ENCODE data around the gene MYO1B. TPM values are rescaled to one million over a fixed set of nuclear protein-coding genes. Genes with fewer than 3 reads are reported as not detected.

Gene MYO1B
- total and polyA plus RNA-seq, 2 of the 8 experiments (the other 6 are each of a cell fraction or from before 2014, with no cell fraction given) = 15.5 to 61.2 TPM

- POLR2A ChIA-PET (ENCODE audit: partially characterized antibody) = no interaction called here
- peaks cover 0 to 72% of the 10 kb centered on the region in 2 experiments; a peak in 3 of 4 replicates for H3K79me2 ChIP-seq (ENCODE audit: control insufficient read depth in 1 of 2, insufficient read depth in 2 of 2, low read length in 2 of 2)
- CTCF ChIA-PET (ENCODE audit: partially characterized antibody) = interaction anchor here (1.4 to 1.5 kb wide), 2 partner anchors 56 to 94 kb away, joined by 3 read pairs; no protein-coding TSS in a partner anchor
- TF ChIP-seq USF2 (IDR thresholded peaks at IDR 0.05; ENCODE audit: low read length) = no peak
- TF ChIP-seq GABPA (IDR thresholded peaks at IDR 0.05; ENCODE audit: borderline replicate concordance, insufficient read depth, low read length) = no peak
- no peak for TF ChIP-seq SIRT6 (IDR thresholded peaks at IDR 0.05; ENCODE audit: low read length)
- no peak for TF ChIP-seq TAF7 (optimal IDR thresholded peaks at IDR 0.05; ENCODE audit: borderline replicate concordance, low read depth, low read length)
- TF ChIP-seq SRF (IDR thresholded peaks at IDR 0.05; ENCODE audit: low read depth, low read length) = no peak
- no peak for TF ChIP-seq JUND (IDR thresholded peaks at IDR 0.05; ENCODE audit: low read length)
- no peak for TF ChIP-seq RAD21 (IDR thresholded peaks at IDR 0.05 in 1 of 2, conservative IDR thresholded peaks at IDR 0.05 in 1 of 2; ENCODE audit: low read depth in 2 of 2, low read length in 2 of 2)
Measured at GRCh38 chr2:191312662-191313061, 67.5 kb downstream of the MYO1B start.

More at GRCh38 chr2:191312662-191313061, 67.5 kb downstream of the MYO1B start:
- H3K56ac ChIP-seq (replicated peaks; ENCODE audit: insufficient read length, low read depth, low read length) = no peak overlapping the region
- no peak overlapping the region for H2BK20ac ChIP-seq (ENCODE audit: low read length)
- peaks cover 0 to 4% (median 3%) of the 10 kb centered on the region in 4 experiments; a peak in 2 of 7 replicates for H3K4me1 ChIP-seq (replicated peaks in 1 of 4; ENCODE audit: control insufficient read depth in 3 of 4, insufficient read depth in 4 of 4, low read length in 3 of 4)
- no peak overlapping the region for H4K8ac ChIP-seq (ENCODE audit: extremely low read depth, insufficient read depth, low read length)
- H3K23me2 ChIP-seq (ENCODE audit: low read depth, low read length) = peaks cover 2% of the 10 kb centered on the region; the same call in 1 of the 2 replicates
- H3K4ac ChIP-seq (replicated peaks; ENCODE audit: insufficient read length, low read depth, low read length) = no peak overlapping the region
- H3K27me3 ChIP-seq (replicated peaks in 1 of 4; ENCODE audit: control insufficient read depth in 3 of 4, extremely low read depth in 1 of 4, insufficient read depth in 3 of 4, low read length in 3 of 4) = no peaks in the 10 kb centered on the region
- no peak overlapping the region for H2AFZ ChIP-seq (ENCODE audit: low read length)
- no peak overlapping the region for H3K18ac ChIP-seq (ENCODE audit: extremely low read depth, low read length)
- H2BK120ac ChIP-seq (replicated peaks; ENCODE audit: low read depth, low read length) = no peak overlapping the region
- H4K5ac ChIP-seq (ENCODE audit: insufficient read length, low read depth, low read length) = no peak overlapping the region
- no peak overlapping the region for H3K9ac ChIP-seq (replicated peaks in 1 of 4; ENCODE audit: extremely low read depth in 1 of 4, low read depth in 3 of 4, low read length in 3 of 4)
- no peak overlapping the region for H2BK12ac ChIP-seq (ENCODE audit: low read depth, low read length)
- WGBS, 2 experiments (ENCODE audit: extremely low coverage in 1 of 2, insufficient coverage in 1 of 2, insufficient read length in 1 of 2, insufficient replicate concordance in 2 of 2, low coverage in 1 of 2, low lambda C conversion rate in 2 of 2, missing lambda C conversion rate in 1 of 2) = 95% methylated on average over 1 of the region's 1 CpG; no CpG with 5 or more reads in 1 of the 2 experiments
- no peak overlapping the region for H3K23ac ChIP-seq (ENCODE audit: insufficient read length)
- H2BK15ac ChIP-seq (ENCODE audit: low read length) = no peak overlapping the region
- H3K4me3 ChIP-seq (ENCODE audit: extremely low read depth in 1 of 4, insufficient read depth in 2 of 4, low read depth in 3 of 4, low read length in 4 of 4) = no peak overlapping the region
- H3K27ac ChIP-seq (ENCODE audit: low read depth, low read length) = no peak overlapping the region
- H2AK5ac ChIP-seq (ENCODE audit: low read depth, low read length) = no peak overlapping the region
- no peak overlapping the region for H3K14ac ChIP-seq (ENCODE audit: insufficient read length)
- peaks cover 0 to 4% of the 10 kb centered on the region in 2 experiments for H4K20me1 ChIP-seq (replicated peaks in 1 of 2; ENCODE audit: control insufficient read depth in 1 of 2, insufficient read depth in 2 of 2, low read length in 2 of 2)
- no peak overlapping the region for H4K91ac ChIP-seq (replicated peaks; ENCODE audit: insufficient read length, low read length)
- no peak for DNase-seq (ENCODE audit: low read depth in 1 of 2, low spot score in 2 of 2)
- FAIRE-seq = no peak
- peaks cover 7% of the 10 kb centered on the region; the same call in 1 of the 2 replicates for H3K79me1 ChIP-seq (ENCODE audit: low read depth, low read length)
- H3K36me3 ChIP-seq (ENCODE audit: control insufficient read depth in 2 of 4, insufficient read depth in 4 of 4, low read length in 3 of 4) = no peaks in the 10 kb centered on the region
- H3K9me3 ChIP-seq (ENCODE audit: insufficient read depth in 2 of 2, low read depth in 1 of 2, low read length in 1 of 2) = no peaks in the 10 kb centered on the region
- no peak overlapping the region for H3K4me2 ChIP-seq (ENCODE audit: insufficient read depth in 1 of 2, low read depth in 2 of 2, low read length in 2 of 2)
- no peak overlapping the region for H2BK5ac ChIP-seq (ENCODE audit: low read depth, low read length)

Data from H1 (cell line).